Activated CD4-positive, CD25-positive, alpha-beta regulatory T cell treated with anti-CD3 and anti-CD28 coated beads, Interleukin-2, amount 50 U/mL, for 72 hours (primary cell): Measurements from ENCODE around the gene ELOVL2.

Experiments
- DNase-seq: peaks from one replicate; pipeline ENCODE4 v3.0.0; 2021

Gene ELOVL2

DNA sequence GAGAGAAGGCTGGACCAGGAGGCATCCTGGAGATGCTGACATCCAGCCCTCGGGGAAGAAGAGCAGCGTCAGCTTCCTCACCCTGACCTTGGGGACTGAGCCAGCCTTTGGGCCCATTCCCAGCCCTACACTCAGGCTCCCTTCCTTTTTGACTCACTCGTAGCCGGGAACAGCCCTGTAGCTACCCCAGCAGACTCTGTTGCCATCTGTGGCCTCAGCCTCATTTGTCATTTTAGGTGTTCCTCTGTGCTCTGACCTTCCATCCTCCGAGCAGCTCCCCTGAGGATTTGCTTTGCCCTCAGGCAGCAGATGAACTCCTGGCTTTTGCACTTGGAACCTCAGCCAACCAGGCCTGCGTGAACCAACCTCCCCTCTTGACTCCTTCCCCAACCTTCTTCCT lies 67.5 kb downstream of the ELOVL2 start:
- no peak for DNase-seq

DNA sequence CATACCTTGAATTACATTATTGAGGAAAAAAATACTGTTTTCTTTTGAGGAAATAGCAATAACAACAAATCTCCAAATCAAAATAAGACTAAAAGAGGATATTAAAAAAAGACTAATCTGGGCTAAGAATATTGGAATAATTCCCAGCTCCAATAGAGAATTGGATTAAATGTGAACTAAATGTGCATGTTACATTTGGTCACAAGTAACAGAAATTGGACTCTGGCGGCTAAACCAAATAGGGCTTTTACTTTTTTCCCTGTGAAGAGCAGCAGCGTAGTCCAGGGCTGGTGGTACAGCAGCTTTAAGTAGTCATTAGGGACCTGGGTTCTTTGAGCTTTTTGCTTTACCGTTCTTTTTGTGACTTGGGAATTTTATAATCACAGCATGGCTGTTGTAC lies 71.9 kb downstream of the ELOVL2 start:
- DNase-seq, result no peak

DNA sequence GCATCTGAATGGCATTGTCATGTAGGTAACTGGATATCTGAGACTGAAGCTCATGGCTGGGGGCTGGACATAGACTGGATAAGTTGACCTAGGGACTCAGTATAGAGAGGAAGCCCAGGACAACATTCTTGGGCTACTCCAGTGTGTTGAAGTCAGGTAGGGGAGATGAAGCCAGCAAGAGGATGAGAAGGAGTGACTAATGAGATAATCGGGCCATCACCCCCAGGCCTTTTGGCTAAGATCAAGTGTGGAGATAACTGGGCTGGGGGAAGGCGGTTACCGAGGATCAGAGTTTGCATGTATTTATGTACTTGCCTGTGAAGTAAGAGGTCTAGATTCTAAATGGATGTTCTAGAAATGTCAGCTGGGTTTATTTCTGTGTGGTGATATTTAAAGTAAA lies 73.4 kb downstream of the ELOVL2 start:
- no peak for DNase-seq

GRCh38 chr6:10968776-10969175 lies 75.3 kb downstream of the ELOVL2 start:
- no peak for DNase-seq

- no peak for DNase-seq
These were observed 79.4 kb downstream of the ELOVL2 start for GRCh38 chr6:10964684-10965083.

- no peak for DNase-seq
These were observed 81.0 kb downstream of the ELOVL2 start for GRCh38 chr6:10963113-10963512.

- DNase-seq, result no peak
These were observed 81.4 kb downstream of the ELOVL2 start for GRCh38 chr6:10962673-10963072.

- DNase-seq, result no peak
These were observed 82.3 kb downstream of the ELOVL2 start for GRCh38 chr6:10961837-10962236.

DNA sequence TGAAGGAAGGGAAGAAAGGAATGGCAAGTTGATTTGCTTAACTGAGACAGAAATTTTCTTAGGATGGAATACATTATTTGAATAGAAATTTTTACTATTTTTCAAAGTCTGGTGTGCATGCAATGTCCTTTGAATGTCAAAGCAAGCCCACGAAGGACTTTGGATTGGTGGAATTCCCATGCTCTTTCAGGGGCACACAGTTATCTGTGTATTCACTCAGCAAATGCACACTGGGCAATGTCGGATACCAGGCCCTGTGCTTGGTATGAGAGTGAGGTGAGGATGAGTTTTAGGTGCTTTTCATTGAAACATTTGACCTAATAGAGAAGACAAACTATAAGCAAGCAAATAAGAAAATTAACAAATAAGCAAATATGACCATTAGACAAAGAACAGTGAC lies 83.9 kb downstream of the ELOVL2 start:
- DNase-seq, result no peak

DNA sequence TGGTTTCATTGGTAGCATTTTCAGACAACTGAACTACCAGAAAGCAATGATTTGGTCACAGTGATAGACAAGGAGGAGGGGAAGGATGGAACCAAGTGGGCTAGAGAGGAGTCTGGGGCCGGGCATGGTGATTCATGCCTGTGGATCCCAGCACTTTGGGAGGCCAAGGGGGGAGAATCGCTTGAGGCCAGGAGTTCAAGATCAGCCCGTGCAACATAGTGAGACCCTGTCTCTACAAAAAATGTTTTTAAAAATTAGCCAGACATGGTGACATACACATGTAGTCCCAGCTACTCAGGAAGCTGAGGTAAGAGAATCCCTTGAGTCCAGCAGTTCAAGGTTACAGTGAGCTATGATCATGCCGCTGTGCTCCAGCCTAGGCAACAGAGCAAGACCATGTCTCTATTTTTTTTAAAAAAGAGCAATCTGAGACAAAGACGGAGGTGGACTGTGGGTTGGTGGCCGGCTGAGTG lies 86.7 kb downstream of the ELOVL2 start:
- DNase-seq, result no peak

GRCh38 chr6:10956776-10957175 lies 87.3 kb downstream of the ELOVL2 start:
- DNase-seq, result no peak

GRCh38 chr6:10954590-10955010 lies 89.5 kb downstream of the ELOVL2 start:
- DNase-seq, result peak; percentile 75

GRCh38 chr6:10951675-10952282 lies 92.3 kb downstream of the ELOVL2 start:
- no peak for DNase-seq

DNA sequence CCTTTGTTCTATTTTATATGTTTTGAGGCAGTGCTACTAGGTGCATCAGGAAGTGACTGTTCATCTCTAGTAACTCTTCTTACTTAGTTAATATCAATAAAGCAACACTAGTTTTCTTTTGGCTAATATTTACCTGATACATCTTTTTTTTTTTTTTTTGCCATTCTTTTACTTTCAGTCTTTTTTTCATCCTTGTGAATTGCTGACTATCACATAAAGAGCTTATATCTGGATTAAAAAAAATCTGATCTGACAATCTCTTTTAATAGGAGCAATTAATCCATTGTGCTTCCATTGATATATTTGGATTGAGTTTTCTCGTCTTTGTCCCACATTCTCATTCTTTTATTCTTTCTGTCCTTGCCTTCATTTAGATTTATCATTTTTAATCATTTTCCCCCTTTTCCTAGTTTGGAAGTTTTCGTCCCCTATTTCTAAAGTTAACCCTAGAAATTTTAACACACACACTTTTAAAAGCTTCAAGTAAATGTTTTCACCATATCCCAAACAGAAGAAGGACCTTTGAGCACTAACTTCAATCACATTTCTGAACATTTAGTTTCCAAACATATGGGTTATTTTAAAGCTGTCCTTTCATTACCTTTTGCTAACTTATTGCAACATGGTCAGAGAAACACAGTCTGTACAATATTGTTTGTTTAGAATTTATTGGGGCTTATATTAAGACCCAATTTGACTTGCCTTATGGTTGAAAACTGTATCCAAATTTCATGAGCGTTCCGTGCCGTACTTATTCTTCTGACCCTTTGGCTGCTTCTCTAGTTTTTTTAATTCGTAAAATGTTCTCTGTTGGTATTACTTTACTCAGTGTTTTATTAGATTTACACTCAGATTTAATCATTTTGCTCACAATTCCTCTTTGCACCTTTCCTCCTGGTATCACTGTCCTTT lies 94.3 kb downstream of the ELOVL2 start:
- DNase-seq, result no peak

DNA sequence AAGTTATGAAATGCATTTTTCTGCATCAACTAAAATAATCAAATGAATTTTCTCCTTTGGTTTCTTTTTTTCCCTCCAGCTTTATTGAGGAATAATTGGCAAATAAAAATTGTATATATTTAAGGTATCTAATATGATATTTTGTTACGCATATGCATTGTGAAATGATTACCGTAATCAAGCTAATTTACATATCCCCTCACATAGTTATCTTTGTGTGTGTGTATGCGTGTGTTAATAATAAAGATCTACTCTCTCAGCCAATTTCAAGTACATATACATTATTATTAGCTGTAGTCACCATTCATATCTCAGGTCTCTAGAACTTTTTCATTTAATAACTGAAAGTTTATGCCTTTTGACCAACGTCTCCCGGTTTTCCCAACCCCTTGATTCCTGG lies 96.1 kb downstream of the ELOVL2 start:
- no peak for DNase-seq

DNA sequence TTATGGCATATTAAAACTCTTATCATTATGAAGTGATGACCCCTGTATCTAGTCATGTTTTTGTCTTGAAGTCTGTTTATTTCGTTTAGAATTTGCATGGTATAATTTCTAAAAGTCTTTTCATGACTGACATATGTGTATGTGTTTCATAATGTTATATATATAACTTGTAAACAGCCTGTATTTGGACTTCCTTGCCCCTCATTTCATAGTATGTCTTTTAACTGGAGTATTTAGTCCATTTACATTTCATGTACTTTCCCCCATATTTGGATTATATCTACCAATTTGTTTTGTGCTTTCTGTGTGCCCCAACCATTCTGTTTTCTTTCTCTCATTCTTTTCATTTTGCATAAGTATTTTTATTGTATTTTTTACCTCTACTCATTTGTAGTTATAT lies 98.3 kb downstream of the ELOVL2 start:
- DNase-seq, result no peak

DNA sequence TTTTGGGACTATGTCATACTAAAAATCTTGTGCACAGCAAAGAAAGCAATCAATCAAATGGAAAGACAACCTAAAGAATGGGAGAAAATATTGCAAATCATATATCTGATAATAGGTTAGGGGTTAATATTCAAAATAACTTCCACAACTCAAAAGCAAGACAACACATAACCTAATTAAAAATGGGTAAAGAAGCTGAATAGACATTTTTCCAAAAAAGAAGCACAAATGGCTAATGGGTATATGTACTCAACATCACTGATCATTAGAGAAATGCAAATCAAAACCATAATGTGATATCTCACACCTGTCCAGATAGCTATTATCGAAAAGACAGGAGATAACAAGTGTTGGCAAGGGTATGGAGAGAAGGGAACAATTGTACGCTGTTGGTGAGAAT lies 104.3 kb downstream of the ELOVL2 start:
- no peak for DNase-seq

DNA sequence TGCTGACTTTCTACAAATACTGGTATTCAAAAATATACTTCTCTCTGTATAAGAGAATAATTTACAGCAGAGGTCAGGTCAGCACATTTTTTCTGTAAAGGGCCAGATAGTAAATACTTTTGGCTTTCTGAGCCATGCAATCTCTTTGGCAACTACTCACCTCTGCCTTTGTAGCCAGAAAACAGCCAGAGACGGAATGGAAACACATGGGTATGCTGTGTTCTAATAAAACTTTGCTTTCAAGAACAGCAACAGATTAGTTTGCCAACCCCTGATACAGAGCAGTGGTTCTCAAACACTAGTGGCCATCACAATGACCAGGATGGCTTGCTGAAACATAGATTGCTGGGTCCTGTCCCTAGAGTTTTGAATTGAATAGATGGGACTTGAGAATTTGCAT lies 111.0 kb downstream of the ELOVL2 start:
- no peak for DNase-seq
